GM12878 (cell line): ENCODE measurements around the gene CMTM1. TPM values are rescaled to one million over a fixed set of nuclear protein-coding genes. Genes with fewer than 3 reads are reported as not detected.

Experiments
- ATAC-seq: fragments of 200-7000 bp; cut with Tn5 transposase; 3 replicates; pipeline ENCODE4 v1.9.1; 2020; ENCODE audit warnings: mild to moderate bottlenecking, moderate library complexity
- BruUV-seq: library from RNA; stranded (reverse); fragments of 400-500 nt; replicated peaks from 2 replicates; lab custom pipeline; 2021; lab: Mats Ljungman, UMichigan
- CTCF ChIA-PET: fragments of 300-600 bp; sonication (Branson Sonifier 250); formaldehyde crosslinking; extraction: SDS; loops from one replicate; lab custom pipeline; 2021; ENCODE audit warnings: inconsistent platforms; lab: Yijun Ruan, JAX
- POLR2A ChIA-PET: fragments of 350-600 bp; formaldehyde crosslinking; extraction: SDS; loops from one replicate; lab custom pipeline; 2021; ENCODE audit warnings: inconsistent platforms; lab: Charles Lee
- RAD21 ChIA-PET: fragments of 300-600 bp; sonication (Branson Sonifier 250); formaldehyde crosslinking; loops from one replicate; lab custom pipeline; 2023; ENCODE audit warnings: antibody characterized with exemption; ENCODE audit not compliant: unreplicated experiment; lab: Charles Lee
- SMC1A ChIA-PET: fragments of 300-600 bp; sonication (Branson Sonifier 250); formaldehyde crosslinking; loops from one replicate; lab custom pipeline; 2023; ENCODE audit not compliant: unreplicated experiment, uncharacterized antibody; lab: Charles Lee
- DNase-seq: peaks from one replicate; pipeline ENCODE4 v3.0.0-alpha.2; 2011; ENCODE audit warnings: low read depth, low spot score
- FAIRE-seq: peaks from 3 replicates; lab custom pipeline; 2011; peaks lifted over from hg19 to GRCh38; lab: Jason Lieb, UNC
- H2AFZ ChIP-seq: 2 replicates; pipeline ENCODE4 v1.6.0; 2011; ENCODE audit warnings: low read depth, low read length, control low read depth; ENCODE audit not compliant: control insufficient read depth
- H3K27ac ChIP-seq: 2 replicates; pipeline ENCODE4 v1.5.1; 2011; ENCODE audit warnings: control low read depth; ENCODE audit not compliant: control insufficient read depth, insufficient read depth
- H3K27me3 ChIP-seq, 2 experiments: replicated peaks in 1 of 2; 2 replicates each; pipeline versions ENCODE4 v1.6.0 to v1.6.1; 2011; ENCODE audit warnings: low read length in 1 of 2; ENCODE audit not compliant: control insufficient read depth in 2 of 2, insufficient read depth in 2 of 2
- H3K36me3 ChIP-seq, 2 experiments: 2 replicates each; pipeline ENCODE4 v1.5.1; 2011; ENCODE audit warnings: low read length in 1 of 2; ENCODE audit not compliant: control insufficient read depth in 2 of 2, insufficient read depth in 2 of 2
- H3K4me1 ChIP-seq: 2 replicates; pipeline ENCODE4 v1.6.1; 2011; ENCODE audit warnings: mild to moderate bottlenecking, low read length, moderate library complexity, mixed read lengths; ENCODE audit not compliant: control insufficient read depth, insufficient read depth
- H3K4me2 ChIP-seq: 2 replicates; pipeline ENCODE4 v1.6.0; 2011; ENCODE audit warnings: control low read depth; ENCODE audit not compliant: control insufficient read depth, insufficient read depth
- H3K4me3 ChIP-seq: fragments of 200-600 bp; sonication (generic); 2 replicates; pipeline ENCODE4 v1.5.1; 2016
- H3K79me2 ChIP-seq: 2 replicates; pipeline ENCODE4 v1.6.0; 2011; ENCODE audit warnings: low read length; ENCODE audit not compliant: control insufficient read depth, insufficient read depth
- H3K9ac ChIP-seq: 2 replicates; pipeline ENCODE4 v1.8.0; 2011; ENCODE audit warnings: low read length, control low read depth, mixed read lengths; ENCODE audit not compliant: control insufficient read depth, insufficient read depth
- H3K9me3 ChIP-seq: replicated peaks from 3 replicates; pipeline ENCODE4 v1.5.1; 2011; ENCODE audit warnings: mild to moderate bottlenecking, low read length; ENCODE audit not compliant: control insufficient read depth, insufficient read depth
- H4K20me1 ChIP-seq: 2 replicates; pipeline ENCODE4 v1.6.0; 2011; ENCODE audit not compliant: control insufficient read depth, insufficient read depth
- EED ChIP-seq: sonication (generic); IDR thresholded peaks from 2 replicates; pipeline ENCODE4 v1.6.1; 2016; ENCODE audit warnings: antibody characterized with exemption, low read depth
- EP300 ChIP-seq, 2 experiments: fragments of 150-350 bp in 1 of 2; IDR thresholded peaks; 2 replicates each; pipeline ENCODE4 v1.6.1; 2011 to 2012; ENCODE audit warnings: low read depth in 2 of 2, low read length in 2 of 2, borderline replicate concordance in 1 of 2, improper control_type of control experiment in 1 of 2, inconsistent platforms in 1 of 2; ENCODE audit not compliant: control insufficient read depth in 1 of 2
- JUND ChIP-seq: IDR thresholded peaks from 2 replicates; pipeline ENCODE4 v1.6.1; 2012; ENCODE audit warnings: low read depth, mild to moderate bottlenecking, low read length, improper control_type of control experiment, moderate library complexity
- LARP7 ChIP-seq: fragments of 450-650 bp; IDR thresholded peaks from 2 replicates; pipeline ENCODE4 v1.6.1; 2017; ENCODE audit warnings: mild to moderate bottlenecking
- POLR2A ChIP-seq: IDR thresholded peaks from 2 replicates; pipeline ENCODE4 v1.6.1; 2011; ENCODE audit warnings: low read depth, mild to moderate bottlenecking, low read length
- RAD51 ChIP-seq: fragments of 450-650 bp; IDR thresholded peaks from 2 replicates; pipeline ENCODE4 v1.6.1; 2016; ENCODE audit warnings: moderate library complexity, mild to moderate bottlenecking, inconsistent platforms
- SMAD1 ChIP-seq: fragments of 450-650 bp; IDR thresholded peaks from 2 replicates; pipeline ENCODE4 v1.6.1; 2018; ENCODE audit warnings: mild to moderate bottlenecking, low read depth; ENCODE audit not compliant: partially characterized antibody
- SREBF1 ChIP-seq: IDR thresholded peaks from 2 replicates; pipeline ENCODE4 v1.6.1; 2012; ENCODE audit warnings: mild to moderate bottlenecking, low read length
- STAT3 ChIP-seq: IDR thresholded peaks from 2 replicates; pipeline ENCODE4 v1.6.1; 2011; ENCODE audit warnings: low read depth, low read length, improper control_type of control experiment
- ZNF207 ChIP-seq: fragments of 450-650 bp; IDR thresholded peaks from 2 replicates; pipeline ENCODE4 v1.6.1; 2014; ENCODE audit warnings: antibody characterized with exemption, mild to moderate bottlenecking, borderline replicate concordance
- ZNF384 ChIP-seq: IDR thresholded peaks from 2 replicates; pipeline ENCODE4 v1.6.1; 2012; ENCODE audit warnings: low read depth, mild to moderate bottlenecking, low read length, improper control_type of control experiment, borderline replicate concordance
- WGBS: methylation state at CpG from one replicate; pipeline ENCODE4 v1.1.6; 2016; ENCODE audit warnings: low lambda C conversion rate; ENCODE audit not compliant: insufficient replicate concordance, insufficient coverage; ENCODE audit errors: missing lambda C conversion rate; 5-methylcytosine and 5-hydroxymethylcytosine counted together
- in situ Hi-C: fragments of 300-500 bp; cut with MboI; formaldehyde crosslinking; loops from 9 replicates; pipeline ENCODE4 v1.14.3; 2018; ENCODE audit warnings: mixed read lengths
- intact Hi-C: fragments of 100-400 bp; cut with micrococcal nuclease; formaldehyde crosslinking; loops from one replicate; pipeline ENCODE4 v1.14.2; 2022; ENCODE audit not compliant: unreplicated experiment
- polyA plus RNA-seq, 11 experiments: library from polyadenylated mRNA; depleted of rRNA in 4 of 11; unstranded in 6 of 11; stranded (reverse) in 5 of 11; fragments of >200 nt; fragmentation: Nextera tagmentation in 4 of 11; fragmentation: Illumina TruSeq in 1 of 11; extraction: Ambion mirVana in 4 of 11; extraction: Trizol in 1 of 11; gene quantifications; 1 replicate in 1 of 11; 2 replicates in 10 of 11; pipeline versions ENCODE4 v1.2.1 to v1.2.3, GENCODE V29; 2011 to 2016; ENCODE audit warnings: inconsistent platforms in 2 of 11, missing spikeins in 2 of 11, low read depth in 1 of 11
- total RNA-seq, 4 experiments: library from RNA; depleted of rRNA in 3 of 4; stranded (reverse); fragments of >200 nt in 3 of 4; fragmentation: Illumina TruSeq in 1 of 4; extraction: Trizol in 1 of 4; gene quantifications; 2 replicates each; pipeline versions ENCODE4 v1.2.1 to v1.2.3, GENCODE V29; 2013 to 2021
- TF ChIP-seq, protein P1 (sequence below): fragments of 450-650 bp; IDR thresholded peaks from 2 replicates; pipeline ENCODE4 v1.6.1; 2017; ENCODE audit warnings: mild to moderate bottlenecking, low read depth, inconsistent platforms; ENCODE audit not compliant: poor library complexity, severe bottlenecking
- TF ChIP-seq, protein P2 (sequence below): fragments of 450-650 bp; IDR thresholded peaks from 2 replicates; pipeline ENCODE4 v1.6.1; 2017; ENCODE audit warnings: antibody characterized with exemption, mild to moderate bottlenecking, moderate library complexity
- TF ChIP-seq, protein P3 (sequence below): fragments of 150-350 bp; IDR thresholded peaks from 2 replicates; pipeline ENCODE4 v1.6.1; 2014; ENCODE audit warnings: mild to moderate bottlenecking, low read depth, low read length

CMTM1 gene
- total and polyA plus RNA-seq, 10 of the 15 experiments (the other 5 are each of a cell fraction or from before 2014, with no cell fraction given): 0.09 to 3.0 (median 1.4) TPM; not detected in 2

DNA sequence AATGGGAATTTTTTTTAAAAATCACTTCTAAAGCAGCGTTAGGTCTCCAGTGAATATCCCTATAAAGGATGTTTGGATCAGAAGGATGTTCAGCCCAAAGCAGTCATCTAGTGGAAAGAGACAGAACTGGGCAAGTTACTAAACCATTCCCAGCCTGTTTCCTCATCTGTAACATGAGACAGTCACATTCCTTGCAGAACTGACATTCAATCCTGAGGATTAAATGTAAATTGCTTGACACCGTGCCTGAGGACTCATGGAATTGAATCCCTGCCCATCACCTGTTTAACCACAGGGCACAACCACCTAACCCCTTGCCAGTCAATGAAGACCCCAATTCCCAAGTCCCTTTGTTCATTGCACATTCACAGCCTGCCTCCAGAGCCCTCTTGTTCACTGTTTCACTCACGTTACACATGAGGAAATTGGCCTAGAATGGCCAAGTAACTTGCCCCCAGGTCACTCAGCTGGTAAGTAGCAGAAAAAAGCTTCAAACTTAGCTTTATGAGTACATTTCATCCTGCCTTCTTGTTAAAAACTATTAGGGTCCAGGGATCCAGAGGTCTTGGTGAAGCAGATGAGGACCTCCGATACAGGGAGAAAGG, 14.5 kb downstream of the CMTM1 start (continued):
- TF ChIP-seq, protein P1, sequence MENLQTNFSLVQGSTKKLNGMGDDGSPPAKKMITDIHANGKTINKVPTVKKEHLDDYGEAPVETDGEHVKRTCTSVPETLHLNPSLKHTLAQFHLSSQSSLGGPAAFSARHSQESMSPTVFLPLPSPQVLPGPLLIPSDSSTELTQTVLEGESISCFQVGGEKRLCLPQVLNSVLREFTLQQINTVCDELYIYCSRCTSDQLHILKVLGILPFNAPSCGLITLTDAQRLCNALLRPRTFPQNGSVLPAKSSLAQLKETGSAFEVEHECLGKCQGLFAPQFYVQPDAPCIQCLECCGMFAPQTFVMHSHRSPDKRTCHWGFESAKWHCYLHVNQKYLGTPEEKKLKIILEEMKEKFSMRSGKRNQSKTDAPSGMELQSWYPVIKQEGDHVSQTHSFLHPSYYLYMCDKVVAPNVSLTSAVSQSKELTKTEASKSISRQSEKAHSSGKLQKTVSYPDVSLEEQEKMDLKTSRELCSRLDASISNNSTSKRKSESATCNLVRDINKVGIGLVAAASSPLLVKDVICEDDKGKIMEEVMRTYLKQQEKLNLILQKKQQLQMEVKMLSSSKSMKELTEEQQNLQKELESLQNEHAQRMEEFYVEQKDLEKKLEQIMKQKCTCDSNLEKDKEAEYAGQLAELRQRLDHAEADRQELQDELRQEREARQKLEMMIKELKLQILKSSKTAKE: no peak

DNA sequence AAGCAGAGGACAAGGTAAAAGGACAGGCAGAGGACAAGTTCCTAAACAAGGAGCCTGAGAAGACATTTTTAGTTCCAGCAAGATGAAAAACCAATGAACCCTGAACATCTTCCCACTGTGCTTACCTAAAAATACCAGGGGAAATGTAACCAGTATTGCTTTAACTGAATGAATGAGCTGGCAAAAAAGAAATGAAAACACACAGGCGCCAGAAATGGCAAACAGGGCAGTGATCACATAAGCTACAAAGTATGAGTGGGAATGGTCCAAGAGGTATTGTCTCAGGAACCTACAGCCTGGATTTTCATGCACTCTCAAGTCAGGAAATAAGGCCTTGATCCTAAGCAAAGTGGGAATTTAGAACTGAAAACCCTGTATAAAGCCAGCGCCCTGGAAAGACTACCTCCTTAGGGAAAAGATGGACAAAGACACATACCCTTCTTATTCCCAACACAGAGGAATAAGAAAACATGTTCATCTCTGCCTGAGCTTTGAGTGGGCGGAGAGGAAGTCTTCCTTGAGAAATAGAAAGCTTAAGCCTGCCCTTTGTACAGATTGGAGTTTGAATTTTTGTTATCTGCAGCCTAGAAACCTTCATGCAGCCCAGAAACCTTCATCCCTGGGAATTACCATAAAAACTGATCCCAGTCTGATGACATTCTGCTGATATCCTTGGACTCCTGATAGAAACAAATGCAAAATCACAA, 15.2 kb downstream of the CMTM1 start:
- in situ Hi-C loops: no loop called here
- WGBS: 9% methylated on average over 3 of the region's 3 CpGs
- Histone ChIP-seq H2AFZ (no peak overlapping the region), H3K27me3 (peaks cover 7 to 10% of the 10 kb centered on the region in 2 experiments; a peak in 3 of 4 replicates), H3K4me1 (peaks cover 3% of the 10 kb centered on the region; the same call in 1 of the 2 replicates), H4K20me1 (no peaks in the 10 kb centered on the region), H3K9me3 (no peaks in the 10 kb centered on the region), H3K4me3 (no peak overlapping the region), H3K79me2 (no peaks in the 10 kb centered on the region), H3K4me2 (no peak overlapping the region), H3K27ac (no peak overlapping the region), H3K36me3 (no peaks in the 10 kb centered on the region), H3K9ac (no peak overlapping the region)
- no peak for FAIRE-seq
- BruUV-seq: no TSS peak
- RAD21 ChIA-PET: interaction anchor here (1.0 to 2.2 kb wide), 5 partner anchors 9 to 286 kb away, joined by 3 to 8 read pairs (median 3); partner anchors contain the start of gene CKLF
- no peak for DNase-seq
- no peak for ATAC-seq
- SMC1A ChIA-PET: interaction anchor here (0.5 to 1.8 kb wide), 7 partner anchors 8 to 71 kb away, joined by 3 to 6 read pairs (median 3); no protein-coding TSS in a partner anchor
- CTCF ChIA-PET: interaction anchor here (0.9 to 4.7 kb wide), 7 partner anchors 9 to 175 kb away, joined by 3 to 31 read pairs (median 5); no protein-coding TSS in a partner anchor
- POLR2A ChIA-PET: no interaction called here
- intact Hi-C loops: no loop called here
- TF ChIP-seq, protein P2, sequence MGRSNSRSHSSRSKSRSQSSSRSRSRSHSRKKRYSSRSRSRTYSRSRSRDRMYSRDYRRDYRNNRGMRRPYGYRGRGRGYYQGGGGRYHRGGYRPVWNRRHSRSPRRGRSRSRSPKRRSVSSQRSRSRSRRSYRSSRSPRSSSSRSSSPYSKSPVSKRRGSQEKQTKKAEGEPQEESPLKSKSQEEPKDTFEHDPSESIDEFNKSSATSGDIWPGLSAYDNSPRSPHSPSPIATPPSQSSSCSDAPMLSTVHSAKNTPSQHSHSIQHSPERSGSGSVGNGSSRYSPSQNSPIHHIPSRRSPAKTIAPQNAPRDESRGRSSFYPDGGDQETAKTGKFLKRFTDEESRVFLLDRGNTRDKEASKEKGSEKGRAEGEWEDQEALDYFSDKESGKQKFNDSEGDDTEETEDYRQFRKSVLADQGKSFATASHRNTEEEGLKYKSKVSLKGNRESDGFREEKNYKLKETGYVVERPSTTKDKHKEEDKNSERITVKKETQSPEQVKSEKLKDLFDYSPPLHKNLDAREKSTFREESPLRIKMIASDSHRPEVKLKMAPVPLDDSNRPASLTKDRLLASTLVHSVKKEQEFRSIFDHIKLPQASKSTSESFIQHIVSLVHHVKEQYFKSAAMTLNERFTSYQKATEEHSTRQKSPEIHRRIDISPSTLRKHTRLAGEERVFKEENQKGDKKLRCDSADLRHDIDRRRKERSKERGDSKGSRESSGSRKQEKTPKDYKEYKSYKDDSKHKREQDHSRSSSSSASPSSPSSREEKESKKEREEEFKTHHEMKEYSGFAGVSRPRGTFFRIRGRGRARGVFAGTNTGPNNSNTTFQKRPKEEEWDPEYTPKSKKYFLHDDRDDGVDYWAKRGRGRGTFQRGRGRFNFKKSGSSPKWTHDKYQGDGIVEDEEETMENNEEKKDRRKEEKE: no peak
- TF ChIP-seq JUND: no peak
- TF ChIP-seq STAT3: no peak
- TF ChIP-seq SMAD1: no peak
- no peak for TF ChIP-seq EED
- no peak for TF ChIP-seq ZNF207
- no peak for TF ChIP-seq ZNF384
- no peak for TF ChIP-seq EP300 (IDR thresholded peaks at IDR 0.05; ENCODE audit: borderline replicate concordance in 1 of 2, control insufficient read depth in 1 of 2, low read depth in 2 of 2, low read length in 2 of 2)
- no peak for TF ChIP-seq POLR2A
- TF ChIP-seq, protein P3, sequence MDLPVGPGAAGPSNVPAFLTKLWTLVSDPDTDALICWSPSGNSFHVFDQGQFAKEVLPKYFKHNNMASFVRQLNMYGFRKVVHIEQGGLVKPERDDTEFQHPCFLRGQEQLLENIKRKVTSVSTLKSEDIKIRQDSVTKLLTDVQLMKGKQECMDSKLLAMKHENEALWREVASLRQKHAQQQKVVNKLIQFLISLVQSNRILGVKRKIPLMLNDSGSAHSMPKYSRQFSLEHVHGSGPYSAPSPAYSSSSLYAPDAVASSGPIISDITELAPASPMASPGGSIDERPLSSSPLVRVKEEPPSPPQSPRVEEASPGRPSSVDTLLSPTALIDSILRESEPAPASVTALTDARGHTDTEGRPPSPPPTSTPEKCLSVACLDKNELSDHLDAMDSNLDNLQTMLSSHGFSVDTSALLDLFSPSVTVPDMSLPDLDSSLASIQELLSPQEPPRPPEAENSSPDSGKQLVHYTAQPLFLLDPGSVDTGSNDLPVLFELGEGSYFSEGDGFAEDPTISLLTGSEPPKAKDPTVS: no peak
- no peak for TF ChIP-seq RAD51
- TF ChIP-seq LARP7: no peak
- TF ChIP-seq SREBF1: no peak
